ENCODE data around the gene PTPRN2. TPM values are rescaled to one million over a fixed set of nuclear protein-coding genes. Genes with fewer than 3 reads are reported as not detected.

The PTPRN2 gene
- total RNA-seq, 4 donors from 2014 or later: 14.9 to 34.3 (median 21.3) TPM

GRCh38 chr7:158442260-158442659 is 145.4 kb downstream of the PTPRN2 start:
- H3K4me1 ChIP-seq: no peaks in the 10 kb centered on the region
- no peak overlapping the region for H3K4me3 ChIP-seq
- no peaks in the 10 kb centered on the region for H3K9me3 ChIP-seq
- no peaks in the 10 kb centered on the region for H3K27me3 ChIP-seq
- no peaks in the 10 kb centered on the region for H3K36me3 ChIP-seq
- no peak for DNase-seq
- TF ChIP-seq CTCF (IDR thresholded peaks at IDR 0.05) (peak in 3 of 6 experiments; percentile 26 to 31 (median 30)), POLR2A (IDR thresholded peaks at IDR 0.05) (no peak)
- no peak overlapping the region for H3K27ac ChIP-seq

GRCh38 chr7:158439035-158439434 is 148.6 kb downstream of the PTPRN2 start:
- Histone ChIP-seq H3K9me3 (no peaks in the 10 kb centered on the region), H3K4me3 (no peak overlapping the region), H3K27ac (no peak overlapping the region), H3K4me1 (no peaks in the 10 kb centered on the region), H3K36me3 (no peaks in the 10 kb centered on the region), H3K27me3 (no peaks in the 10 kb centered on the region)
- peak in 1 of 3 donors; percentile 1 for DNase-seq
- TF ChIP-seq CTCF (IDR thresholded peaks at IDR 0.05) (no peak), POLR2A (IDR thresholded peaks at IDR 0.05) (no peak)

- no peaks in the 10 kb centered on the region for H3K36me3 ChIP-seq
- peak overlapping the region in 2 of 4 donors; percentile 59 for H3K27ac ChIP-seq
- peaks cover 0 to 14% (median 0%) of the 10 kb centered on the region in 4 donors for H3K4me1 ChIP-seq
- TF ChIP-seq CTCF (IDR thresholded peaks at IDR 0.05) (no peak), POLR2A (IDR thresholded peaks at IDR 0.05) (no peak)
- no peak overlapping the region for H3K4me3 ChIP-seq
- H3K27me3 ChIP-seq: no peaks in the 10 kb centered on the region
- peak in 2 of 3 donors; percentile 71 to 76 for DNase-seq
- no peaks in the 10 kb centered on the region for H3K9me3 ChIP-seq
Observed at GRCh38 chr7:158432369-158433341, 155.0 kb downstream of the PTPRN2 start.

GRCh38 chr7:158431941-158432347 is 155.7 kb downstream of the PTPRN2 start:
- peak in 2 of 3 donors; percentile 66 to 78 for DNase-seq
- Histone ChIP-seq H3K36me3 (no peaks in the 10 kb centered on the region), H3K4me3 (no peak overlapping the region), H3K9me3 (no peaks in the 10 kb centered on the region), H3K27me3 (no peaks in the 10 kb centered on the region), H3K4me1 (peaks cover 0 to 14% (median 0%) of the 10 kb centered on the region in 4 donors), H3K27ac (peak overlapping the region in 2 of 4 donors; percentile 59)
- TF ChIP-seq POLR2A (IDR thresholded peaks at IDR 0.05) (no peak), CTCF (IDR thresholded peaks at IDR 0.05) (no peak)

GRCh38 chr7:158431055-158431940 is 156.3 kb downstream of the PTPRN2 start:
- Histone ChIP-seq H3K4me1 (peaks cover 0 to 14% (median 0%) of the 10 kb centered on the region in 4 donors), H3K36me3 (no peaks in the 10 kb centered on the region), H3K27me3 (no peaks in the 10 kb centered on the region), H3K27ac (peak overlapping the region in 2 of 4 donors; percentile 59), H3K9me3 (no peaks in the 10 kb centered on the region), H3K4me3 (no peak overlapping the region)
- TF ChIP-seq CTCF (IDR thresholded peaks at IDR 0.05) (no peak), POLR2A (IDR thresholded peaks at IDR 0.05) (no peak)
- peak in 1 of 3 donors; percentile 40 for DNase-seq
